Activated T-cell treated with anti-CD3 and anti-CD28 coated beads, Interleukin-2, amount 50 U/mL, for 72 hours (primary cell): ENCODE measurements around the gene EFNA3. TPM values are rescaled to one million over a fixed set of nuclear protein-coding genes. Genes with fewer than 3 reads are reported as not detected.
A peak's percentile ranks its signal among the peaks of the same experiment; 100 is the strongest.

Source experiments
- ATAC-seq, 2 donors: fragments of 150-1000 bp; cut with Tn5 transposase; replicated peaks in 1 of 2; 2 replicates each; pipeline ENCODE4 v1.10.0; 2021; ENCODE audit warnings: moderate library complexity in 2 of 2, mild to moderate bottlenecking in 1 of 2
- DNase-seq, 2 donors: peaks; one replicate each; pipeline ENCODE4 v3.0.0; 2021 to 2022; ENCODE audit warnings: mixed read lengths in 1 of 2
- H3K27ac Mint-ChIP-seq: one replicate; pipeline ENCODE4 v1.8.0; 2022; ENCODE audit warnings: mild to moderate bottlenecking, moderate library complexity, mixed read lengths
- H3K27me3 Mint-ChIP-seq: one replicate; pipeline ENCODE4 v1.8.0; 2022; ENCODE audit warnings: low read depth, mixed read lengths
- H3K36me3 Mint-ChIP-seq, 2 donors: one replicate each; pipeline ENCODE4 v1.8.0; 2022; ENCODE audit warnings: mixed read lengths in 2 of 2, mild to moderate bottlenecking in 1 of 2; ENCODE audit not compliant: insufficient read depth in 2 of 2
- H3K4me1 Mint-ChIP-seq: one replicate; pipeline ENCODE4 v1.8.0; 2022; ENCODE audit warnings: low read depth, mixed read lengths
- H3K4me3 Mint-ChIP-seq, 2 donors: one replicate each; pipeline ENCODE4 v1.8.0; 2022; ENCODE audit warnings: mild to moderate bottlenecking in 2 of 2, mixed read lengths in 2 of 2, moderate library complexity in 2 of 2
- H3K9me3 Mint-ChIP-seq, 2 donors: one replicate each; pipeline ENCODE4 v1.8.0; 2022; ENCODE audit warnings: mixed read lengths in 2 of 2
- total RNA-seq, 2 donors: library from RNA; stranded (reverse); gene quantifications; one replicate each; pipeline ENCODE4 v1.2.3, GENCODE V29; 2022

The EFNA3 gene
- total RNA-seq, 2 donors from 2014 or later, result 4.1 to 4.7 TPM

DNA sequence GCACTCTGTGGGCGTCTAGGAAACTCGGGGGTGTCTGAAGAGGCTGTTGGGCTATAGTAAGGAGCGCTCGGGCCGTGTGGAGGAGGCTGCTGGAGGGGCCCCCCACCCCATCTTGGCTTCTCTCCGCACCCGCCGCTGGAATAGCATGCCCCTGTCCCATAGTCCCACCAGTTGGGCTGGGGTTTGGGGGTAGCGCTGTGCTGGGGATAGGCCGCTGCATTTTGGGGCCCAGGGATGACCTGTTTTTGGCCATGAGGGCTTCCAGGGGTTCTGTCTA lies 511 bp downstream of the EFNA3 start:
- Mint-ChIP-seq H3K4me1 (peaks cover 32% of the 10 kb centered on the region), H3K27ac (peak overlapping the region; percentile 24), H3K4me3 (peak overlapping the region; percentile 72 to 79), H3K36me3 (peaks cover 0 to 2% of the 10 kb centered on the region in 2 donors), H3K9me3 (no peaks in the 10 kb centered on the region), H3K27me3 (peaks cover 41% of the 10 kb centered on the region)
- DNase-seq (no peak), ATAC-seq (peak in 1 of 2 donors; percentile 6)

DNA sequence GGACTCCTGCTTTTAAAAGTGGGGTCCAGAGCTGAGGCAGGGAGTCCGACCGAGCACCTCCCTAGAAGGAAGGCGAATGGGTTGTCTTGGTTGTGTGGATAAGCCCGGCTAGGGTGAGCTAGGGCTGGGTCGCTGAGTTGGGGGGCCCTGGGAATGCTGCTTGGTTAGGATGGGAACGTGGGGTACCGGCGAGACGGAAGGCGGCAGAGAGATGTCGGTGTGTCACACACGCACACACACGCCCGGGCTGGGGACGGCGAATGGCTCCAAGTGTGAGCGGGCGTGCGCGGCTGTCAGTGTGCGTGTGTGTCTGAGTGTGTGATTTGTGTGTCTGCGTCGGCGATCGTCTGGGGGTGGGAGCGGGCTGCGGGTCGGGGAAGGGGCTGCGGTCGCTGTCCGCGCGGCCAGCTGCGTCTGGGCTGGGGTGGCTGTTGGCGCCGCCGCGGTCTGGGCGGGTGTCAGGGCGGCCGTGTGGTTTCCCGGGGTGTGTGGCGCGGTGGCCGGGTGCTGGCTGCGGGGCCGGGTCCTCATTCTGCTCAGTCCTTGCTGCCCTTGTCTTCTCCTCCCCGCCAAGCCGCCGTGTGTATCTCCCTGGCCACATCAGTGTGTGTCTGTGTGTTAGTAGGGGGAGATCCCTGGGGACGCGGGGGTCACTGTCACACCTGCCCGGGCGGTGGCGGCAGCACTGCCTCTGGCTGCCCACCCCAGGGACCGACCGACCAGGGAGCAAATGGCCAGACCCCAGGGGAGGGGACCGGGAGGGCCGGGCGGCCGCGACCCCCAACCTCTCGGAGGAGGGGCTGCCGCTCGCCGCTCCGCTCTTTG lies 1.1 kb downstream of the EFNA3 start:
- Mint-ChIP-seq H3K4me3 (peak overlapping the region; percentile 72 to 79), H3K27me3 (peaks cover 43% of the 10 kb centered on the region), H3K36me3 (peaks cover 0 to 2% of the 10 kb centered on the region in 2 donors), H3K4me1 (peaks cover 37% of the 10 kb centered on the region), H3K27ac (peak overlapping the region; percentile 24), H3K9me3 (no peaks in the 10 kb centered on the region)
- ATAC-seq (peak; percentile 10 to 12), DNase-seq (peak; percentile 46 to 48)

DNA sequence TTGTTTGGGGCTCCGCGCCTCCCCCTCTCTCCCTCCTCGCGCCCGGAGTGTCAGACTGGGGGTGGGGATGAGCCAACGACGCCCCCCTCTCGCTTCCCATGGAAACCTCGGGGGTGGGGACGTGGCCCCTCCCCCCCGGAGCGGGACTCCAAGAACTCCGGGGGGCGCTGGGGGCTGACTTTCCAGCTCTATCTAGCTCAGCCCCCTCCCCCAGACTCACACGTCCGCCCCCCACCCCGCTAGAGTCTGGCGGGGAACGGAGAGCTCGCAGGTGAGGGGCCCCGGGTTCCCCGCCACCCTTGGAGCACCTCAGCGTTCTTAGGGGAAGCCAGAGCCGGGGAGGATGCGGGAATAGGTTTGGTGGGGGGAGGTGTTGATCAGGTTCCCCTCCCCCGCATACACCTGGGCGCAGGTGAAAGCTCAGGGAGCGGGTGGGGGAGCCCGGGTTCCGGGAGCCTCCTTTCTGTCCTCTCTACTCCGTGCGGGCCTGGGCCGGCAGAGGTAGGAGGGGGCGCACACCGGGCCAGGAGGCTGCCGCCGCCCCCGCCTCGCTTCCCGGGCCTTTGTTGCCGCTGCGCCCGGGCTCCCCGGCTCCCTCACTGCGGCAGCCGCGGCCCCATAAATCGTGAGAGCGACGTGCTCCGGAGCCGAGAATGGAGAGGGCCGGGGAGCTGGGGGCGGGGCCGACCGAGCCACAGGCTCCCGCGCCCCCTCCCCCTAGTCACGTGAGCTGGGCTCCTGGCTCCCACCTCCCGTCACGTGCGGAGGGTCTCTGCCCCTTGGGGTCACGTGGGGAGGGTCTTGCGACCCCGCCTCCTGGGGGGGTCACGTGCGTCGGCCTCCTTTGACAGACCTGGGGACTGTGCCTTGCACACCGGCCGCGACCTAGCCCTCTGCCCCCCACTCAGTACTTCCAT lies 1.9 kb downstream of the EFNA3 start:
- peak; percentile 38 to 54 for DNase-seq
- no peak for ATAC-seq
- Mint-ChIP-seq H3K4me1 (peaks cover 40% of the 10 kb centered on the region), H3K27me3 (peaks cover 43% of the 10 kb centered on the region), H3K27ac (no peak overlapping the region), H3K4me3 (peak overlapping the region; percentile 79), H3K9me3 (no peaks in the 10 kb centered on the region), H3K36me3 (peaks cover 0 to 2% of the 10 kb centered on the region in 2 donors)

DNA sequence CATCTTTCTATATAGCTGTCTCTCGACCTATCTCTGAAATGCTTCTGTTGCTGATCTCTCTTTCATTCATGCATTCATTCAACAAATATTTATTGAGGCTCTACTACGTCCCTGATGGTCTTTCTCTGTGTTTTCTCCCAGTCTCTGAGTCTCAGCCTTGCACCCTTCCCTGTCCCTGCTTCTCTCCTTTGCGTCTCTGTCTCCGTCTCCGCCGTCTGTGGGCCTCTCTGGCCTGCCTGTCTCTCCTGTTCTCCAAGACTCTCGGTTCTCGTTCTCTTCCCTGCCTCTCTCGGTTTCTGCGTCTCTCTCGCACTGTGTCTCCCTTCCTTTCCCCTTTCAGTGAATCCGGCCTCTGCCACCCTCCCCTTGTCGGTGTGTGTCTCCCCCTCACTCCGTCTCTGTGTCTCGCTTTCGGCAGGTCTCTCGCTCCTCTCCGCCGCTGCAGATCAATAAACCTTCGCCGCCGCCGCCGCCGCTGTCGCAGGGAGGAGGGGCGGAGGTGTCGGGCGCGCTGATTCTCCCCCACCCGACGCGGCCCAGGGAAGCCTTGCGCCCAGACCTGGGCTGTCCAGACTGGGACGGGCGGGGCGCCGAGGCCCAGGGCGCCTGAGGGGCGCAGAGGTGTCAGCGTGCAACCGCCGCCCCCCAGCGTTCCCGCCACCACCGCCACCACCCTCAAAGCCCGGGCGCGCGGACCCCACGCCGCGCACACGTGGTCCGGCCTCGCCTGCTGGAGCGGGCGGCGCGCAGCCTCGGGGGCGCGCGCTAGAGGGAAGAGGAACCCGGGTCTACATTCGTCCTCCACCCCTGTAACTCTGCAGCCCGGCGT lies 3.0 kb downstream of the EFNA3 start:
- Mint-ChIP-seq H3K27me3 (peaks cover 43% of the 10 kb centered on the region), H3K36me3 (peaks cover 0 to 2% of the 10 kb centered on the region in 2 donors), H3K4me3 (peak overlapping the region; percentile 79), H3K9me3 (no peaks in the 10 kb centered on the region), H3K27ac (no peak overlapping the region), H3K4me1 (peaks cover 47% of the 10 kb centered on the region)
- DNase-seq, result peak; percentile 44 to 51
- no peak for ATAC-seq

DNA sequence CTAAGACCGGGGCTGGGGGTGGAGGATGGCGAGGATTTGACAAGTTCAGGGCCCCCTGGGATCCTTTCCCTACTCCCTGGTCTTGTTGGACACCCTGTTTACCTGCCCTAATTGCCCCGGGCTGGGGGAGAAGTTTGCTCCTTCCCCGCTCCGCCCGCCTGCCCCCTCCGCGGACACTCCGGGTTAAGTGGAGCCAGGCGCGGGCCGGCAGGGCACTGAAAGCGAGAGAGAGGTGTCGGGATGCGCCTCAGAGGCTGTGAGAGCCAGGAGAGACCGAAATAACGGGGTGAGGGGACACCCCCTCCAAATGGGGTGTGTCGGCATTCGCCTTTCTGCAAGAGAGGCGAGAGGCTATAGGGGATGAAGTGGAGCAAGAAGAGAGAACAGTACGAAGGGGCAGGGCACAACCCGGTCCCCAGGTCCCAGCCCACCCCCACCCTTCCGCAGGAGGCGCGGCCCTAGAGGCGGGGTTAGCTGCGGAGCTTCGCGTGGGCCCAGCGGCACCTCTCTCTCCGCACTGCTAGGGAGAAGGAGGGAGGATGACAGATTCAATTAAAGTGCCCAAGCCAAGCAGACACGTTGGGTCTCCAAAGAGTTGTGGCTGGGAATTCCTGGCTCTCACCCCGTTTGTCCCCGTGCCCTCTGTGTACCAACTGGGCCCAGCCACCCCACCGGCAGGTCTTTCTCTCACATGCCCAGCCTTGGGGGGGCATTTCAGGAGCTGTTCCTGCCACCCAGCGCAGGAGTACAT lies 3.8 kb downstream of the EFNA3 start:
- Mint-ChIP-seq H3K27me3 (peaks cover 43% of the 10 kb centered on the region), H3K4me1 (peaks cover 47% of the 10 kb centered on the region), H3K9me3 (no peaks in the 10 kb centered on the region), H3K27ac (no peak overlapping the region), H3K4me3 (peak overlapping the region; percentile 70 to 72), H3K36me3 (peaks cover 0 to 2% of the 10 kb centered on the region in 2 donors)
- ATAC-seq (no peak), DNase-seq (peak in 1 of 2 donors; percentile 44)

DNA sequence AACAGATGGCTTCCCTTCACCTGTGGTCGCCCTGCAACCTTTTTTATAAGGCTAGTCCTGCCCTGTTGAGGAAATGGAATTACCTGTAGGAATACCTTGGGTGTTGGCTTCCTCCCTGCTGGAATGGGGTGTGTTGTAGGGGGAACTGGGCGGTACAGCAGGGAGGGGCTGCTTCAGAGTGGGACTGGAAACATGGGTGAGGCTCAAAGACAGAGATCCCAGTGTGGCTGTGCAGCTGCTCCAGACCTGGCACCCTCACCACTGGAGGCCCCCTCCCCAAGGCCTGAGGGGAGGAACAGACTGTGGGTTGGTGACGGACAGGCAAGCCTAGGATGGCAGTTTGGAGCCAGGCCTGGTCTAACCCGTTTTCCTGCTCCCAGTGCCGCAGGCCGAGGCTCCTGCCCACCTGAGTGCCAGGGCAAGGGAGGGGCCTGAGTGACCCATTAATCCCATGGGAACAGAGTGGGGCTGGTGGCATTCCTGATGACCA lies 4.5 kb downstream of the EFNA3 start:
- Mint-ChIP-seq H3K9me3 (no peaks in the 10 kb centered on the region), H3K27me3 (peaks cover 43% of the 10 kb centered on the region), H3K4me3 (peak overlapping the region in 1 of 2 donors; percentile 72), H3K4me1 (peaks cover 47% of the 10 kb centered on the region), H3K27ac (no peak overlapping the region), H3K36me3 (peaks cover 0 to 2% of the 10 kb centered on the region in 2 donors)
- DNase-seq (no peak), ATAC-seq (no peak)

DNA sequence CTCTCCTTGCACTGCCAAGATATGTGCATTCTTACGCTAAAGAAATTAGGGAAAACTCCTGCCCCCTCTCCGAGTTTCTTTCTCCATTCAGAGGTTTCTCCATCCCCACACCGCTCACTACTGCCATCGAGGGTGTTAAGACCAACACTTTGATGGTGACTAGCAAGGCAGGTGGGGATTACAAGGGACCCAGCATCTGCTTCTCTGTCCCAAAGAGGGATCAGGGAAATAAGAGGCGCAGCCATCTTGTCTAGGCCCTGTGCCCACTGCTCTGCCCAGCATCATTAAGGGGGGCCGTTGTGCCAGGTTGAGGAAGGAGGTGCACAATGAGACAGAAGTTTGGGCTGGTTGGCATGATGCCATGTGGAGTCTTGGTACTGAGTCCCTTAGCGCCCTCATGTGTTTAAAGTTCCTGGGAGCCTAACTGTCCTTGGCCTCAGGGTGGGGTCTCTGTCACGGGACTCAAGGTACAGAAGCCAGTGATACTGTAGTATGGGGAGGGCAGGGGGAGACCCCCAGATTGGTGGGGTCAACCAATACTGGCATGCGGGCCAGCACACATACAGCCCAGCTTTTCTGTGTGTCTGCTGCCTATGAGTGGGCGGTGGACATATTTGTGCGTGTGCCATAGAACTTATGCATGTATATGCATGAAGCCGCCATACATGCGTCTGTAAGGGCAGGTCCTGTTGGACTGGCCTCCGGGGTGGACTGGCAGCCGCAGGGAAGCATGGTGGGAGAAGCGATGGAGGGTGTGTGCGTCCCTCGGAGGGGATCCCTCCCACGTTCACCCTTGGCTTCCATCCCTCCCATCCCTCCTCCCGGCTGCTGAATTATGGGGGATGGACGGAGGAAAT lies 5.5 kb downstream of the EFNA3 start:
- Mint-ChIP-seq H3K36me3 (peaks cover 0 to 2% of the 10 kb centered on the region in 2 donors), H3K27me3 (peaks cover 42% of the 10 kb centered on the region), H3K4me1 (peaks cover 46% of the 10 kb centered on the region), H3K27ac (no peak overlapping the region), H3K4me3 (peak overlapping the region; percentile 84 to 88), H3K9me3 (no peaks in the 10 kb centered on the region)
- DNase-seq, result peak; percentile 51 to 63
- no peak for ATAC-seq

DNA sequence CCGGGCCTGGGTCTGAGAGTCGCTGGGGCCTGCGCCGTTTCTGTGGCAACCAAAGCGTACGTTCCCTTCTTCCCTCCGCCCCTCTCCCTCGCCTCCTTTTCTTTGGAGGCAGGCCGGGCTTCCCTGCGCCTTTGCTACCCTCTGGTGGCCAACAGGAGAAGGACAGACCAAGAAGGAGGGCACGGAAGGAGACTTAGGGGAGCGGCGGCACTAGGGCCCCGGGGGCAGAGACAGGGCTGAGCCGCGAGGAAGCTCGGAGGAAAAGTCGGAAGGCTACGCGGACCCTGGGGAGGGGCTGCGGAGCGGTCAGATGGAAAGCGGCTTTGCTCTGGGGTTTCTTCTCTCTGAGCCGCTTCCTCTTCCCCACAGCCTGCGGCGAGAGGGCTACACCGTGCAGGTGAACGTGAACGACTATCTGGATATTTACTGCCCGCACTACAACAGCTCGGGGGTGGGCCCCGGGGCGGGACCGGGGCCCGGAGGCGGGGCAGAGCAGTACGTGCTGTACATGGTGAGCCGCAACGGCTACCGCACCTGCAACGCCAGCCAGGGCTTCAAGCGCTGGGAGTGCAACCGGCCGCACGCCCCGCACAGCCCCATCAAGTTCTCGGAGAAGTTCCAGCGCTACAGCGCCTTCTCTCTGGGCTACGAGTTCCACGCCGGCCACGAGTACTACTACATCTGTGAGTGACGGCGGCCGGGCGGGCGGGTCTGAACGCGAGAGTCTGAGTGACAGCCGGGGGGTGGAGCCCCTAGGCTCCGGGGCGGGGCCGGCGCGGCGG lies 6.3 kb downstream of the EFNA3 start:
- Mint-ChIP-seq H3K9me3 (no peaks in the 10 kb centered on the region), H3K36me3 (peaks cover 0 to 2% of the 10 kb centered on the region in 2 donors), H3K27ac (peak overlapping the region; percentile 91), H3K4me3 (peak overlapping the region; percentile 84 to 88), H3K27me3 (peaks cover 34% of the 10 kb centered on the region), H3K4me1 (peaks cover 40% of the 10 kb centered on the region)
- DNase-seq, result peak; percentile 95
- ATAC-seq, result peak; percentile 84 to 85

DNA sequence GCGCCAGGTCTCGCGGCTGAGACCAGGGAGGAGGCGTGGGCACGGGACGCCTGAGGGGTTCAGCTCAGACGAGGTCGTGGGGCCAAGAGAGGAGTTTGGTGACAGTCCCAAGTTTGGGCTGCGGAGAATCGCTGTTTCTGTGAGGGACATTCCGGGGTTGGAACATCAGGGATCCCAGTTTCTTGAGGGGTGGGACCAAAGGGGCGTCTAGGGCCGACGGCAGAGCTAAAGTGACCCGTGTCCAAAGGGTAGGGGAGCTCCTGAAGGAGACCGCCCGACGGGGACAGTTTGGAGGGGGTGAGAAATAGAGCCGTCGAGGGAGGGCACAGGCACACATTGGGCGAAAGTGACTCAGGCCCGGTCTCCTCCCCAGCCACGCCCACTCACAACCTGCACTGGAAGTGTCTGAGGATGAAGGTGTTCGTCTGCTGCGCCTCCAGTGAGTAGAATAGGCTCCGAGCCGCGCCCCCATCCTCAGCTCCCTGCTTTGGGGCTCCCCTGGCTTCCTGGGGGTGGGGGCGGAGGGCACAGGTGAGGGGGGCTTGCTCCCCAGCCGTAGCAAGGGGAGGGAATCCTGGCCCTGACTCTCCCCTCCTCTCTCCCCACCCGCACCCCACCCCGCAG lies 7.0 kb downstream of the EFNA3 start:
- Mint-ChIP-seq H3K27me3 (peaks cover 34% of the 10 kb centered on the region), H3K4me1 (peaks cover 40% of the 10 kb centered on the region), H3K4me3 (peak overlapping the region; percentile 84 to 88), H3K27ac (peak overlapping the region; percentile 91), H3K9me3 (no peaks in the 10 kb centered on the region), H3K36me3 (peaks cover 0 to 2% of the 10 kb centered on the region in 2 donors)
- peak; percentile 56 to 57 for ATAC-seq
- peak; percentile 80 to 90 for DNase-seq

DNA sequence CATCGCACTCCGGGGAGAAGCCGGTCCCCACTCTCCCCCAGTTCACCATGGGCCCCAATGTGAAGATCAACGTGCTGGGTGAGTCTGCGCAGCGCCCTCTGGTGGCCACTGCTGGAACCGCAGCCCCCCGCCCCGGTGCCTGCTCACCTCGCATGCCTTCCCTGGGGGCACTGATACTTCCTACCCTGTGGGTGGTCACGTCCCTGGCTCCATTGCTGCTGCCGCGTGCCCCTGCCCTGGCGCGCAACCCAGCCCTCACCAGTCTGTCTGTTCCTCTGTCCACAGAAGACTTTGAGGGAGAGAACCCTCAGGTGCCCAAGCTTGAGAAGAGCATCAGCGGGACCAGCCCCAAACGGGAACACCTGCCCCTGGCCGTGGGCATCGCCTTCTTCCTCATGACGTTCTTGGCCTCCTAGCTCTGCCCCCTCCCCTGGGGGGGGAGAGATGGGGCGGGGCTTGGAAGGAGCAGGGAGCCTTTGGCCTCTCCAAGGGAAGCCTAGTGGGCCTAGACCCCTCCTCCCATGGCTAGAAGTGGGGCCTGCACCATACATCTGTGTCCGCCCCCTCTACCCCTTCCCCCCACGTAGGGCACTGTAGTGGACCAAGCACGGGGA lies 7.6 kb downstream of the EFNA3 start:
- DNase-seq (peak; percentile 85 to 90), ATAC-seq (peak; percentile 14 to 22)
- Mint-ChIP-seq H3K27me3 (peaks cover 31% of the 10 kb centered on the region), H3K36me3 (peaks cover 0 to 2% of the 10 kb centered on the region in 2 donors), H3K4me3 (peak overlapping the region; percentile 84 to 88), H3K4me1 (peaks cover 40% of the 10 kb centered on the region), H3K27ac (peak overlapping the region; percentile 81), H3K9me3 (no peaks in the 10 kb centered on the region)
